ENCODE results near the gene TOGARAM1.

DNA sequence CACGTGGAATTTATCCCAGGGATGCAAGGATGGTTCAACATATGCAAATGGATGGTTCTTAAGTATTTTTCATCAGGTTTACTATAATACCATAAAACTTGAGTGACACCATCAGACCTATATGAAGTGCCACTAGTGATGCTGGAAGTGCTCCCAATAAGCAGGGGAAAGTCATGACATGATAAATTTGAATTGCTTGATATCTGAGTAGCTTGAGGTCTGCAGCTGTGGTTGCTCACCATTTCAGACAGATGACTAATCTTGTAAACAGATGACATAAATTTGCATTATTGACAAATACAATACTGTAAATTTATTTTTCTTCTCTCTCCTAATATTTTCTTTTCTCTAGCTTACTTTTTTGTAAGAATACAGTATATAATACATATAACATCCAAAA, 108.2 kb downstream of the TOGARAM1 start:
- TF ChIP-seq, protein P1, sequence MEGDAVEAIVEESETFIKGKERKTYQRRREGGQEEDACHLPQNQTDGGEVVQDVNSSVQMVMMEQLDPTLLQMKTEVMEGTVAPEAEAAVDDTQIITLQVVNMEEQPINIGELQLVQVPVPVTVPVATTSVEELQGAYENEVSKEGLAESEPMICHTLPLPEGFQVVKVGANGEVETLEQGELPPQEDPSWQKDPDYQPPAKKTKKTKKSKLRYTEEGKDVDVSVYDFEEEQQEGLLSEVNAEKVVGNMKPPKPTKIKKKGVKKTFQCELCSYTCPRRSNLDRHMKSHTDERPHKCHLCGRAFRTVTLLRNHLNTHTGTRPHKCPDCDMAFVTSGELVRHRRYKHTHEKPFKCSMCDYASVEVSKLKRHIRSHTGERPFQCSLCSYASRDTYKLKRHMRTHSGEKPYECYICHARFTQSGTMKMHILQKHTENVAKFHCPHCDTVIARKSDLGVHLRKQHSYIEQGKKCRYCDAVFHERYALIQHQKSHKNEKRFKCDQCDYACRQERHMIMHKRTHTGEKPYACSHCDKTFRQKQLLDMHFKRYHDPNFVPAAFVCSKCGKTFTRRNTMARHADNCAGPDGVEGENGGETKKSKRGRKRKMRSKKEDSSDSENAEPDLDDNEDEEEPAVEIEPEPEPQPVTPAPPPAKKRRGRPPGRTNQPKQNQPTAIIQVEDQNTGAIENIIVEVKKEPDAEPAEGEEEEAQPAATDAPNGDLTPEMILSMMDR (conservative IDR thresholded peaks at IDR 0.05 in 1 of 2, IDR thresholded peaks at IDR 0.05 in 1 of 2; ENCODE audit: extremely low read depth in 1 of 2, insufficient read depth in 1 of 2, low read depth in 1 of 2, low read length in 2 of 2), result no peak
- no peak for TF ChIP-seq EZH2 (IDR thresholded peaks at IDR 0.05; ENCODE audit: borderline replicate concordance, low read length)
